Measurements from ENCODE around the gene AXL. TPM values are rescaled to one million over a fixed set of nuclear protein-coding genes. Genes with fewer than 3 reads are reported as not detected.

The AXL gene
- total and polyA plus RNA-seq, 9 of the 15 experiments (the other 6 are each of a cell fraction or from before 2014, with no cell fraction given) = 0.80 to 6.6 (median 1.6) TPM

GRCh38 chr19:41263850-41264580 is 45.0 kb downstream of the AXL start, which contains the start of gene HNRNPUL1 (continued):
- peak; percentile 69; the same call in 1 of the 2 replicates for TF ChIP-seq ZBTB33 (CRISPR knock-in tag; IDR thresholded peaks at IDR 0.05)
- TF ChIP-seq ZBTB17 (CRISPR knock-in tag; IDR thresholded peaks at IDR 0.05) = peak; percentile 73; the same call in 1 of the 2 replicates
- TF ChIP-seq RERE (CRISPR knock-in tag; IDR thresholded peaks at IDR 0.05; ENCODE audit: borderline replicate concordance) = no peak
- TF ChIP-seq NR0B1 (IDR thresholded peaks at IDR 0.05; ENCODE audit: partially characterized antibody) = no peak
- peak; percentile 98 for TF ChIP-seq PRDM10 (IDR thresholded peaks at IDR 0.05; ENCODE audit: partially characterized antibody)
- TF ChIP-seq ZNF41 (CRISPR knock-in tag; conservative IDR thresholded peaks at IDR 0.05) = no peak
- TF ChIP-seq NCOA1 (IDR thresholded peaks at IDR 0.05; ENCODE audit: low read depth) = no peak
- no peak; the same call in 1 of the 2 replicates for TF ChIP-seq ERF (CRISPR knock-in tag; IDR thresholded peaks at IDR 0.05)
- peak; percentile 66; the same call in 1 of the 2 replicates for TF ChIP-seq POLR2H (tag; IDR thresholded peaks at IDR 0.05; ENCODE audit: low read depth)
- no peak for TF ChIP-seq FIP1L1 (IDR thresholded peaks at IDR 0.05; ENCODE audit: low read depth, low read length, poor library complexity, severe bottlenecking)
- no peak for TF ChIP-seq ARID2 (IDR thresholded peaks at IDR 0.05)
- no peak for TF ChIP-seq ZNF75A (CRISPR knock-in tag; IDR thresholded peaks at IDR 0.05)
